Measurements from ENCODE around the gene PPFIA3.
"Not testable (repeated sequence)": the region's sequence is repeated elsewhere in the genome, so short reads cannot be mapped to it uniquely, and the experiment has no call there.

The PPFIA3 gene

DNA sequence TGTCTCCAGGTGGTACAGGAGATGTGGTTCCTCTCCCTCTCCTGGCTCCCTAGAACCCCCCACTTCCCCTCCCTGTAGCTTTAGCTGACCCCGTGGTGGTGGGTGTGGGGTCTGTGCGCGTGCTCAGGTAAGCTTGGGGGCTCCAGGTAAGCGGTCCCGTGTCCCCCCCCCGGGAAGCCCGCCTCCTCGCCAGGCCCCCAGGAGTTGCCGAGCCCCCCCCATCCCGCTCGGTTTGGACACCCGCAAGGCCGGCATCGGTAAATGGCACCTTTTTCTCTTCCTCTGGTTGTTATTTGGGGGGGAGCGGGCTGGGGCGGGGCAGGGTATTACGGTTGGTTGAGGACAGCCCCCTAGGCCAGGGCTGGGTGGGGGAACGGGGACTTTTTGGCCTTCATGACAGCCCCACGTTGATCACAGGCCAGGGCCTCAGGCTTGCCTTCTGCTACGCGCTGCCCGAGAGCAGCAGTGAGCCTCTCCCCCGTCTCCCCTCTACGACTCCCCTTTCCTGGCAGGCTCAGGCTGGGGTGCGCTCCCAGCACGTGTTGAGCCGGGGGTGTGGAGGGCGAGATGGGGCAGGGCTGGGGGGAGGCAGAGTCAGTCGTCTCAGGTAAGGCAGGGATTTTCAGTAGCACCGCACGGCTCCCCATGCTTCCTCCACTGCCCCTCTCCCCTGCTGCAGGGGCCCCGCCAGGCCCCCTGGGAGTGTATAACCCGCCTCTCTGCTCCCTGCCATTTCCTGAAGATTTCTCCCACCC is 15.8 kb upstream of the PPFIA3 start:
- no peak for DNase-seq (ENCODE audit: low read depth)

- DNase-seq (ENCODE audit: low read depth), result no peak
Measured at GRCh38 chr19:49104229-49104864, 15.0 kb upstream of the PPFIA3 start.

DNA sequence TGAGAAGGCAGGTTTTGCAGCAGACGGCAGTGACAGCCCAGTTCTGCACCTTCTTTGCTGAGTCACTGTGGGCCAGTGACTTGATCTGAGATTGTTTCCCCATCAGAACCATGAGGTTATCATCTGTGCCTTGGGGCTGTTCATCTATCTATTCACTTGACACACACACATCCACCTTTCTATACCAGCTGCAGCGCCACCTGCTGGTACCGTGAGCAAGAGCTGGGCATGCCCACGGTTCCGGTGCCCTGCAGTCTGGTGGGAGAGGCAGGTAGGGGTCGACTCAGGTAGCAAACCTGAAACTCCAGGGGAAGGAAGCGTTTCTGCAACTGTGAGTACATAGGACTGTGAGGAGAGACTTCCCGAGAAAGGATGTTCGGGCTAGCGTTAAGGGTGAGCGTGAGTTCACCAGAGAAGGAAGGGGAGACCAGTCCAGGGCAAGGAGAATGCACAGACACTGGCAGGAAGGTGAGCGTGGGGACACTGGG is 12.7 kb upstream of the PPFIA3 start:
- DNase-seq (ENCODE audit: low read depth), result peak; percentile 53

- DNase-seq (ENCODE audit: low read depth), result no peak
Measured at GRCh38 chr19:49107625-49108459, 11.5 kb upstream of the PPFIA3 start.

DNA sequence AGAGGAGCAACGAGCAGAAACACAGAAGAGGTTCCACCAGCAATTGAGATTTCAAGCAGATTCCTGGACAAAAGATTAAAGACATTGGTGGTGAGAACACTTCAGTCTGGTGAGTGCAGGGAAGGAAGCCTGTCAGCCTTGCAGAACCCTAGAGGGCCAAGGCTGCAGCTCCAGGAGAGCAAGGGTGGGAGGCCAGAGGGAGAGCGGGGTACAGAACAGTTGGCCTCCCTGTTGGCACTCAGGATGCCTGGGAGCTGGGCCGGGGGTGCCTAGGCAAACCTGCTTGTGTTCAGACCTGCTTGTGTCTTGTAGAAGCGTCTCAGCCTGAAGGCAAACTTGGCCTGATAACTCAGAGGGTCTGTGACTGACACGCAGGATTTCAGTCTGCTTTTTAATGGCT is 10.3 kb upstream of the PPFIA3 start:
- DNase-seq (ENCODE audit: low read depth), result no peak

DNA sequence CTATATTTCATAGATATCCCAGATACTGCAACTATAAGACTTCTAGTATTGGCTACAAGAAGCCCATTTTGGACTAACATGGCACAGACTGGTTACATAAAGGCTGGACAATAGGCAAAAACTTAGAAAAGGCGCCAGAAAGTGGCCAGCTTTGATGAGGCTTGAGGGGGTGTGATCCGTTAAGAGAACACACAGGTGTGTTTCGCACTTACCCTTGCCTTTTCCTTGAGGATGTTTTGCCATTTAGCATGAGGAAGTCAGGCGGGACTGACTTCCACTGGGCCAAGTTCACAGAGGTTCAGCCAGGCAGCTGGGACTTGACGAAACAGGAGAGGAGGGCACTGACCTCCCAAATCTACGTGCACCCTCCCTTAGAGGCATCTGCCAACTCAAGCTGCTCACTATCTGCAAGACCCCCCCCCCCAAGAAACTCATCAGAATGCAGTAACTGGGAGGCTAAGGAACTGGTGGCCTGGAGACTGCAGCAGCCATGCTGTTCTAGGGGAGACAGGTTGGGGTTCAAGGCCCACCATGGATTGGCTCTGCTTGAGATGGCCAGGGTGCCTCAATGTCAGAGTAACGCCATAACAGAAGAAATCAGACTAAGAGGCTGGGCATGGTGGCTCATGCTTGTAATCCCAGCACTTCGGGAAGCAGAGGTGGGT is 9.6 kb upstream of the PPFIA3 start:
- no peak for DNase-seq (ENCODE audit: low read depth)

DNA sequence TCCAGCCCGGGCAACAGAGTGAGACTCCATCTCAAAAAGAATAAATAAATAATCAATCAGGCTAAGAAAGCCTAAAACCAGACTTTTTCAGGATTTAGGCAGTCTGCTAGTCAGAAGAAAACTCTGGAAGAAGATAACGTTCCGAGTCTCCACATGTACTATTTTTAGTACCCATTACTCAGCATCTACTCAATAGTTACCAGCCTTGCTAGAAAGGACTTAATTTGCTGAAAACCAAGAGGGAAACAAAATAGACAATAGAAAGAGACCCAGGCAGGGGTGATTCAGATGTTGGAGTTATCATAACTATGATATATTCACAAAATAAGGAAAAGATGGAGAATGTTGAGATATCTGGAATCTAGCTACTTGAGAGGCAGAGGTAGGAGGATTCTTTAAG is 8.8 kb upstream of the PPFIA3 start:
- no peak for DNase-seq (ENCODE audit: low read depth)

DNA sequence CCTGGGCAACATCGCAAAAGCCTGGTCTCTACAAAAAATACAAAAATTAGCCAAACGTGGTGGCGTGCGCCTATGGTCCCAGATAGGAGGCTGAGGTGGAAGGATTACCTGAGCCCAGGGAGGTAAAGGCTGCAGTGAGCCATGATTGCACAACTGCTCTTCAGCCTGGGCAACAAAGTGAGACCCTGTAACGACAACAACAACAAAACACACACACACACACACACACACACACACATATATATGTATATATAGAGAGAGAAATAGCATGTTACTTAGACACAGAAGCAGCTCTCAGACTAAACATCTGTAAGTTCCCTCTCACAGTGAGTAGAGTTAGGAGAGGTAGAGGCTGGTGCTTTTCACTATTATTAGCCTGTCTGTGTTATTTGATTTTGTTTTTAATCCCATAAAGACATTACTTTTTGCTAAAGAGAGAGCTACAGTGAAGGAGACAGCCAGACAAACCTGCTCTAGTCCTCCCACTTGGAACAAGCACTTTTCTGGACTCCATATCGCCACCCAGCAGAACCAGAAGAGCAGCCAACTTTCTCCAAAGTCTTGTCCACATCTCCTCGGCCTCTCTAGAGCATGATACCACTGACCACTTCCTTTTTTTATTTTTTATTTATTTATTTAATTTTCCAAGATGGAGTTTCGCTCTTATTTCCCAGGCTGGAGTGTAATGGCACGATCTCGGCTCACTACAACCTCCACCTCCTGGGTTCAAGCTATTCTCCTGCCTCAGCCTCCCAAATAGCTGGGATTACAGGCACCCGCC is 7.9 kb upstream of the PPFIA3 start:
- DNase-seq (ENCODE audit: low read depth), result no peak

GRCh38 chr19:49113762-49114629 is 5.3 kb upstream of the PPFIA3 start, which contains the start of gene LIN7B:
Gene LIN7B (plus strand): TSS chr19:49114370. CDS start chr19:49114405, 35 bp downstream.
- DNase-seq (ENCODE audit: low read depth), result peak; percentile 53

DNA sequence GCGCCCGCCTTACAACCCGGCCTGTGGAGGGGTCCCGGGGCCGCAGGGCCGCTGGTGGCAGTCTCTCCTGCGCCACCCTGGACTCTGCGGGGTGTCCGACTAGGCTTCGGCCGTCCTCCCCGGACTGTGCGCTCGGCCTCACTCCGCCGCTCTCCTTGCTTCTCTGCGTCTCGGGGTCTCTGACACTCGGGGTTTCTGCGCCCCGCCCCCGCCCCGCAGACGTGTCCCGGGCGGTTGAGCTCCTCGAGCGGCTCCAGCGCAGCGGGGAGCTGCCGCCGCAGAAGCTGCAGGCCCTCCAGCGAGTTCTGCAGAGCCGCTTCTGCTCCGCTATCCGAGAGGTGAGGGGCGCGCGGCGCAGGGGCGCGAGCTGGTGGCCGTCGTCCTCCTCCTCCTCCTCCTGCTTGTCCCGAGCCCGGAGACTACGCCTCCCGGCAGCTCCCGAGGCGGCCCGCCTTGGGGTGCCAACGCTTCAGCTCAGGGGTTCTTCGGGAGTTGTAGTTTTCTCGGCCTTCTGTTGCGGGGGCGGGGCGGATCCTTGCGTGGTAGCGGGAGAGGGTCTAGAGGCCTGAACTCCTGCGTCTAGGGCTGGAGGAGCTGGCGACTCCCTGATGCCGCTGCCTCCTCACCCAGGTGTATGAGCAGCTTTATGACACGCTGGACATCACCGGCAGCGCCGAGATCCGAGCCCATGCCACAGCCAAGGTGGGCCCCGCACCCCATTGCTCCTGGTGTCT is 4.5 kb upstream of the PPFIA3 start:
- no peak for DNase-seq (ENCODE audit: low read depth)

DNA sequence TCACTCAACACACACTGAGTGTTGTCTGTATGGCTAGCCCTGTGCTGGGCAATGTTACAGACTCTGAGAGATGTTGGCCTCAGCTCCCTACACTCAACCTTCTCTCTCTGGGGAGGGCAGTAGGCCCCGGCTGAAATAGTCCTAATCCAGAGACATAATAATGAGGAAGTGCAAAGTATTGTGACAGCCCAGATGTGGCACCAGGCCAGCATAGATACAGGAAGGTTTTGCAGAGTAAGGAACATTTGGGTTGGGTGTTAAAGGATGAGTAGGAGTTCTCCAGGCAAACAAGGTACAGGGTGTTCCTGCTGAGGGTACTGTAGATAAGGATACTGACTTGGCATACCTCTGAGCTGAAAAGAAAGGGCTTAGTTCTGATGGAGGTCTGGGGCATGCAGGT is 2.8 kb upstream of the PPFIA3 start:
- no peak for DNase-seq (ENCODE audit: low read depth)

DNA sequence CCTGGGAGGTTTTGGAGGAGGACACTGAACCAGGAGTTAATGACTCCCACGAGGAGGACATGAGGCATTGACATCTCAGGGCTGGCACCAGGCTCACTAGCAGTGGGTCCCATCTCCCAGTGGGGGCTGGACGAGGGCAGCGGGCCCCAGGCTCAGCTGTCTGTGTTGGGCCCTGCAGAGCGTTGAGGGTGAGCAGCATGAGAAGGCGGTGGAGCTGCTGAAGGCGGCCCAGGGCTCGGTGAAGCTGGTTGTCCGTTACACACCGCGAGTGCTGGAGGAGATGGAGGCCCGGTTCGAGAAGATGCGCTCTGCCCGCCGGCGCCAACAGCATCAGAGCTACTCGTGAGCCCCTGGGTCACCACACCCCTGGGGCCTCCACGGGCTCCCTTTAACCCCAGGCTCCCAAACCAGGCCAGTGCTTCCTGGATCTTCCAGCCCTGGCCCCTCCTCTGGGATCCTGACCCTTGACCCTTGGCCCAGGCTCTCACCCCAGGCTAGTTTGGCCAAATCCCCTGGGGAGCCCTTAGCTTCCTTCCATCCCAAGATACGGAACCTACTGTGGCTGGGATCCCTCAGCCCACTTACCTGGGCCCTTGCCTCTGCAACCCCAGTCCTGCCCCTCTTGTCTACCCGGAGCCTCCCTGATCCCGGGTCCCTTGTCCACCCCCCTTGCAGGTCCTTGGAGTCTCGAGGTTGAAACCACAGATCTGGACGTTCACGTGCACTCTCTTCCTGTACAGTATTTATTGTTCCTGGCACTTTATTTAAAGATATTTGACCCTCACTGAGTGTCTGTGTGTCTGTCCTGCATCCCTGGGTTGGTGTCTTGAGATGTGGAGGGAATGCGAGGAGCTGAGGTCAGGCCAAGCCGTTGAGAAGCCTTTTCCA is 1.4 kb upstream of the PPFIA3 start:
- no peak for DNase-seq (ENCODE audit: low read depth)

GRCh38 chr19:49118565-49119410 is 556 bp upstream of the PPFIA3 start, which contains the start of gene C19orf73:
Gene C19orf73 (minus strand): TSS chr19:49119143. CDS start chr19:49119022, 121 bp downstream.
- peak; percentile 91 for DNase-seq (ENCODE audit: low read depth)

- no peak for DNase-seq (ENCODE audit: low read depth)
Measured at GRCh38 chr19:49120325-49120683, 960 bp downstream of the PPFIA3 start.

DNA sequence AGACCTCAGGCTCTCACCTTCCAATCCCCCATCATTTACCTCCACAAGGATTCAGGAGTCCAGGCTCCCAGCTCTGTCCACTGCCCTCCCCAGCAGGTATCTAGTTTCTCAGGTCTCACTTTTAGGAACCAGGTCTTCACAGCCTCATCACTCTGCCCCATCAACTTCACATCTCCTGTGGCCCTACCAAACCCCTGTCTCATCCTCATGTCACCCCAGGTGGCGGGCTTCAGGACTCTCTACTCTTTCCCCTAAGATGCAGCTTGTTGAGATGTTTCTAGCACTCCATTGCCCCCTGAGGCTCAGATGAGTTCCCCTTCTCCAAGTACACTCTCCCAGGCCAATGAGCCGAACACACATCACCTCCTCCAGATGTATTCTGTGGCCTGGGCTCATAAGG is 1.5 kb downstream of the PPFIA3 start:
- no peak for DNase-seq (ENCODE audit: low read depth)

- DNase-seq (ENCODE audit: low read depth), result not testable (repeated sequence)
Measured at GRCh38 chr19:49121841-49122240, 2.5 kb downstream of the PPFIA3 start.

GRCh38 chr19:49123285-49123684 is 3.9 kb downstream of the PPFIA3 start:
- not testable (repeated sequence) for DNase-seq (ENCODE audit: low read depth)

Measured in activated gamma-delta T cell treated with anti-CD3 and anti-CD28 coated beads, Interleukin-2, amount 50 U/mL, for 16 hours (primary cell).